PC-3 (cell line): ENCODE measurements around the gene GATA2. TPM values are rescaled to one million over a fixed set of nuclear protein-coding genes. Genes with fewer than 3 reads are reported as not detected.
A peak's percentile ranks its signal among the peaks of the same experiment; 100 is the strongest.

ENCODE experiments used
- ATAC-seq: fragments of 200-7000 bp; cut with Tn5 transposase; 2 replicates; pipeline ENCODE4 v1.9.1; 2020; ENCODE audit warnings: mild to moderate bottlenecking, moderate library complexity
- BruUV-seq: library from RNA; stranded (reverse); fragments of 400-500 nt; replicated peaks from 2 replicates; lab custom pipeline; 2021; lab: Mats Ljungman, UMichigan
- CTCF ChIA-PET: fragments of 300-600 bp; sonication (Branson Sonifier 250); formaldehyde crosslinking; loops from one replicate; lab custom pipeline; 2022; ENCODE audit warnings: antibody characterized with exemption; lab: Charles Lee
- POLR2A ChIA-PET: fragments of 300-600 bp; sonication (Branson Sonifier 250); formaldehyde crosslinking; loops from one replicate; lab custom pipeline; 2022; ENCODE audit warnings: antibody characterized with exemption; ENCODE audit not compliant: unreplicated experiment; lab: Charles Lee
- DNase-seq: peaks from one replicate; pipeline ENCODE4 v3.0.0-alpha.2; 2015
- H2AFZ ChIP-seq: fragments of 300-600 bp; sonication (generic); 2 replicates; pipeline ENCODE4 v1.6.0; 2016; ENCODE audit warnings: antibody characterized with exemption, low read length
- H3F3A ChIP-seq: fragments of 300-600 bp; sonication (generic); one replicate; pipeline ENCODE4 v1.6.0; 2017; ENCODE audit warnings: antibody characterized with exemption, low read length, control low read depth, mild to moderate bottlenecking; ENCODE audit not compliant: unreplicated experiment
- H3K27ac ChIP-seq: fragments of 300-600 bp; sonication (generic); 2 replicates; pipeline ENCODE4 v1.5.1; 2016; ENCODE audit warnings: mild to moderate bottlenecking, low read length
- H3K27me3 ChIP-seq: fragments of 300-600 bp; sonication (generic); 2 replicates; pipeline ENCODE4 v1.6.1; 2016; ENCODE audit warnings: low read length, mixed read lengths
- H3K36me3 ChIP-seq: fragments of 300-600 bp; sonication (generic); 2 replicates; pipeline ENCODE4 v1.6.1; 2016; ENCODE audit warnings: low read depth, mixed run types, low read length, mixed read lengths
- H3K4me1 ChIP-seq: fragments of 300-600 bp; sonication (generic); 2 replicates; pipeline ENCODE4 v1.5.1; 2016; ENCODE audit warnings: low read length; ENCODE audit not compliant: insufficient read depth
- H3K4me2 ChIP-seq: fragments of 300-600 bp; sonication (generic); 2 replicates; pipeline ENCODE4 v1.6.0; 2016; ENCODE audit warnings: low read length
- H3K4me3 ChIP-seq: fragments of 300-600 bp; sonication (generic); 2 replicates; pipeline ENCODE4 v1.5.1; 2016; ENCODE audit warnings: mild to moderate bottlenecking, low read length, mixed read lengths
- H3K79me2 ChIP-seq: fragments of 300-600 bp; sonication (generic); 2 replicates; pipeline ENCODE4 v1.6.1; 2017; ENCODE audit warnings: low read length, mixed read lengths
- H3K9ac ChIP-seq: fragments of 300-600 bp; sonication (generic); 2 replicates; pipeline ENCODE4 v1.6.0; 2016; ENCODE audit warnings: mild to moderate bottlenecking, low read length
- H3K9me2 ChIP-seq: fragments of 300-600 bp; sonication (generic); replicated peaks from 2 replicates; pipeline ENCODE4 v1.6.1; 2016; ENCODE audit warnings: mixed run types, low read length, mixed read lengths
- H3K9me3 ChIP-seq: fragments of 300-600 bp; sonication (generic); 2 replicates; pipeline ENCODE4 v1.6.1; 2016; ENCODE audit warnings: low read length, mixed read lengths
- H4K20me1 ChIP-seq: fragments of 300-600 bp; sonication (generic); 2 replicates; pipeline ENCODE4 v1.6.1; 2016; ENCODE audit warnings: low read length, mixed read lengths
- CTCF ChIP-seq: fragments of 300-600 bp; sonication (generic); conservative IDR thresholded peaks from 2 replicates; pipeline ENCODE4 v1.5.1; 2017; ENCODE audit warnings: antibody characterized with exemption, low read depth, mild to moderate bottlenecking, low read length
- EZH2 ChIP-seq: fragments of 300-600 bp; sonication (generic); IDR thresholded peaks from one replicate; pipeline ENCODE4 v1.6.1; 2017; ENCODE audit warnings: antibody characterized with exemption, mild to moderate bottlenecking, low read length; ENCODE audit not compliant: unreplicated experiment
- EZH2phosphoT487 ChIP-seq: fragments of 300-600 bp; sonication (generic); IDR thresholded peaks from 2 replicates; pipeline ENCODE4 v1.6.1; 2018; ENCODE audit warnings: mild to moderate bottlenecking, antibody characterized with exemption, low read length, borderline replicate concordance
- intact Hi-C: fragments of 100-400 bp; cut with micrococcal nuclease; formaldehyde crosslinking; loops from 2 replicates; pipeline ENCODE4 v1.9.0; 2023
- total RNA-seq: library from RNA; depleted of rRNA; stranded (reverse); fragments of >200 nt; gene quantifications from 2 replicates; pipeline ENCODE4 v1.2.3, GENCODE V29; 2014

Gene GATA2
- total RNA-seq, 1 experiment from 2014 or later = 32.4 TPM

- H3K9ac ChIP-seq = peak overlapping the region; percentile 84
- POLR2A ChIA-PET = no interaction called here
- ATAC-seq = peak; percentile 60
Observed at GRCh38 chr3:128487813-128488635, 5.0 kb downstream of the GATA2 start.

GRCh38 chr3:128487538-128487812 is 5.5 kb downstream of the GATA2 start:
- Histone ChIP-seq H3K9me3 (no peaks in the 10 kb centered on the region), H3K9ac (peak overlapping the region; percentile 74), H3K9me2 (no peaks in the 10 kb centered on the region), H3K27ac (no peak overlapping the region), H3K4me2 (peak overlapping the region; percentile 92), H4K20me1 (no peaks in the 10 kb centered on the region; the same call in 1 of the 2 replicates), H3K4me3 (peak overlapping the region; percentile 93), H3K79me2 (peaks cover 91% of the 10 kb centered on the region), H3K27me3 (no peaks in the 10 kb centered on the region), H3K4me1 (peaks cover 39% of the 10 kb centered on the region), H3F3A (peaks cover 6% of the 10 kb centered on the region), H3K36me3 (no peaks in the 10 kb centered on the region), H2AFZ (0 out of 2 replicates have a peak overlapping the region, but pooled peaks have one; percentile 34)
- DNase-seq (no peak), ATAC-seq (no peak)
- TF ChIP-seq EZH2phosphoT487 (no peak), CTCF (no peak), EZH2 (no peak)
- intact Hi-C loops = no loop called here
- BruUV-seq = no TSS peak
- ChIA-PET POLR2A (no interaction called here), CTCF (no interaction called here)

More at GRCh38 chr3:128487813-128488635, 5.0 kb downstream of the GATA2 start:
- H3K4me1 ChIP-seq = peaks cover 34% of the 10 kb centered on the region
- H2AFZ ChIP-seq = peak overlapping the region; percentile 68
- H3K4me2 ChIP-seq = peak overlapping the region; percentile 92
- no TSS peak for BruUV-seq
- H4K20me1 ChIP-seq = no peaks in the 10 kb centered on the region; the same call in 1 of the 2 replicates
- no peaks in the 10 kb centered on the region for H3K36me3 ChIP-seq
- peaks cover 96% of the 10 kb centered on the region for H3K79me2 ChIP-seq
- H3K9me3 ChIP-seq = no peaks in the 10 kb centered on the region
- CTCF ChIA-PET = interaction anchor here (0.5 kb wide), 1 partner anchor 9 kb away, joined by 5 read pairs; no protein-coding TSS in a partner anchor
- no peaks in the 10 kb centered on the region for H3K9me2 ChIP-seq
- no peaks in the 10 kb centered on the region for H3K27me3 ChIP-seq
- peaks cover 6% of the 10 kb centered on the region for H3F3A ChIP-seq
- peak; percentile 83 for DNase-seq
- H3K27ac ChIP-seq = peak overlapping the region; percentile 60
- TF ChIP-seq CTCF = no peak
- TF ChIP-seq EZH2 = no peak
- TF ChIP-seq EZH2phosphoT487 = no peak
- peak overlapping the region; percentile 93 for H3K4me3 ChIP-seq
- intact Hi-C loops = loop anchor here (2.0 kb wide), 1 partner anchor 55 kb away; no protein-coding TSS in a partner anchor
